Measurements from ENCODE around the gene SLC5A5.
"Not testable (repeated sequence)": the region's sequence is repeated elsewhere in the genome, so short reads cannot be mapped to it uniquely, and the experiment has no call there.

SLC5A5 gene

DNA sequence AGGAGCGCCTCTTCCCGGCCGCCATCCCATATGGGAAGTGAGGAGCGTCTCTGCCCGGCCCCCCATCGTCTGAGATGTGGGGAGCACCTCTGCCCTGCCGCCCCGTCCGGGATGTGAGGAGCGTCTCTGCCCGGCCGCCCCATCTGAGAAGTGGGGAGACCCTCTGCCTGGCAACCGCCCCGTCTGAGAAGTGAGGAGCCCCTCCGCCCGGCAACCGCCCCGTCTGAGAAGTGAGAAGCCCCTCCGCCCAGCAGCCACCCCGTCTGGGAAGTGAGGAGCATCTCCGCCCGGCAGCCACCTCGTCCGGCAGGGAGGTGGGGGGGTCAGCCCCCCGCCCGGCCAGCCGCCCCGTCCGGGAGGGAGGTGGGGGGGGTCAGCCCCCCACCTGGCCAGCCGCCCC, 46.4 kb downstream of the SLC5A5 start:
- H3K4me3 ChIP-seq (ENCODE audit: low read depth, low read length); H3K27me3 ChIP-seq (ENCODE audit: control insufficient read depth, insufficient read depth, low read length); H3K36me3 ChIP-seq (ENCODE audit: control insufficient read depth, insufficient read depth, low read length); H3K9me3 ChIP-seq (ENCODE audit: control insufficient read depth, insufficient read depth, low read length); H3K9ac ChIP-seq (ENCODE audit: low read depth, low read length); H3K4me1 ChIP-seq (ENCODE audit: control insufficient read depth, insufficient read depth, low read length): not testable (repeated sequence)

DNA sequence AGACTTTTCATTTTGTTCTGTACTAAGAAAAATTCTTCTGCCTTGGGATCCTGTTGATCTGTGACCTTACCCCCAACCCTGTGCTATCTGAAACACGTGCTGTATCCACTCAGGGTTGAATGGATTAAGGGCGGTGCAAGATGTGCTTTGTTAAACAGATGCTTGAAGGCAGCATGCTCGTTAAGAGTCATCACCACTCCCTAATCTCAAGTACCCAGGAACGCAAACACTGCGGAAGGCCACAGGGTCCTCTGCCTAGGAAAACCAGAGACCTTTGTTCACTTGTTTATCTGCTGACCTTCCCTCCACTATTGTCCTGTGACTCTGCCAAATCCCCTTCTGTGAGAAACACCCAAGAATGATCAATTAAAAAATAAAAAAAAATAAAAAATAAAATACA, 47.4 kb downstream of the SLC5A5 start:
- not testable (repeated sequence) for H3K27me3 ChIP-seq (ENCODE audit: control insufficient read depth, insufficient read depth, low read length); H3K9me3 ChIP-seq (ENCODE audit: control insufficient read depth, insufficient read depth, low read length); H3K4me3 ChIP-seq (ENCODE audit: low read depth, low read length); H3K36me3 ChIP-seq (ENCODE audit: control insufficient read depth, insufficient read depth, low read length); H3K4me1 ChIP-seq (ENCODE audit: control insufficient read depth, insufficient read depth, low read length); H3K9ac ChIP-seq (ENCODE audit: low read depth, low read length)

DNA sequence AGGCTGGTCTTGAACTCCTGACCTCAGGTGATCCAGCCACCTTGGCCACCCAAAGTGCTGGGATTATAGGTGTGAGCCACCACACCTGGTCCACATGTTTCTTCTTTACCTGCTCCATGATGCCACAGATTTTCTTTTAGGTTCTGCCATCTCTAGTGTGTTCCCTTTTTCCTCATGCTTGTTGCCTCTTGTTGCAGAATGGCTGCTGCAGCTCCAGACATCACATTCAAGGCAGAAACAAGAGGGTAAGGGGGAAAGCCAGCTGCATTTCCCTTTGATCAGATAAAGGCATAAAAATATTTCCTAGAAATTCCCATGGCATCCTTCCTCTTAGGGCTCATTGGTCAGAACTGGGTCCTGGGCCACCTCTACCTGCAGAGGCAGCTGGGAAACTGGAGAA, 48.8 kb downstream of the SLC5A5 start:
- Histone ChIP-seq H3K27me3 (ENCODE audit: control insufficient read depth, insufficient read depth, low read length) (no peaks in the 10 kb centered on the region), H3K4me1 (ENCODE audit: control insufficient read depth, insufficient read depth, low read length) (no peaks in the 10 kb centered on the region), H3K36me3 (ENCODE audit: control insufficient read depth, insufficient read depth, low read length) (no peaks in the 10 kb centered on the region), H3K4me3 (ENCODE audit: low read depth, low read length) (no peak overlapping the region), H3K9ac (ENCODE audit: low read depth, low read length) (no peak overlapping the region), H3K9me3 (ENCODE audit: control insufficient read depth, insufficient read depth, low read length) (peaks cover 3% of the 10 kb centered on the region)

DNA sequence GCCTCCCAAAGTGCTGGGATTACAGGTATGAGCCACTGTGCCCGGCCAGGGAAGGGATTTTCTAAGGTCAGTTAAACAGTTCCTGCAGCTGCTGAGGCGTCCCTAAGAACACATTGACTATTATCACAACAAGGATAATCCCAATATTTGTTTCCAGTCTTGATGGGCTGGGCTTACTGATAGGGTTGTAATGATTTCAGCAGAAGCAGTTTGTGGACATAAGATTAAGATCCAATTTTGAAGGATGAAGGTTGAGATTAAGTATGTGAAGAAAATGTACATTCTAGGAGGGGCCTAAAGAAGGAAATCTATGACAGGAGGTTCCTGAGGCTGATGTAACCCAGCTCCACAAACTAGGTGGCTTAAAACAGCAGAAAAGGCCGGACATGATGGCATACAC, 50.4 kb downstream of the SLC5A5 start:
- Histone ChIP-seq H3K27me3 (ENCODE audit: control insufficient read depth, insufficient read depth, low read length) (no peaks in the 10 kb centered on the region), H3K4me3 (ENCODE audit: low read depth, low read length) (no peak overlapping the region), H3K9me3 (ENCODE audit: control insufficient read depth, insufficient read depth, low read length) (no peaks in the 10 kb centered on the region), H3K9ac (ENCODE audit: low read depth, low read length) (no peak overlapping the region), H3K36me3 (ENCODE audit: control insufficient read depth, insufficient read depth, low read length) (no peaks in the 10 kb centered on the region), H3K4me1 (ENCODE audit: control insufficient read depth, insufficient read depth, low read length) (no peaks in the 10 kb centered on the region)

DNA sequence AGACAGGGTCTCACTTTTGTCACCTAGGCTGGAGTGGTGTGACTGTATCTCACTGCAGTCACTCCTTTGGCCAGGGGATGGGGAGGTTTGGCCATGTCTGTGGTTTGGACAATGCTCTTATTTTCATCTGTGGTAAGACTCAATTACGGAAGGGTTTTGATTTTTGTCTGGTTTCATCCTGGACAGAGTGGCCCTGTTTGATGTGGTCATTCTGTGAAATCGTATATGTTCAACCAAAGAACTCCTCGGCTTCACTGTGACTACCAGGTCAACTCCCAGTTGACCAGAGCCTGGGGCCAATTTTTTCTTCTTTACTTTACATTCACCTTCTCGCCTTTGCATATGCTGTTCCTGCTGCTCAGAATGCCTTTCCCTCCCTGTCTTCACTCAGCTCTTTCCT, 54.3 kb downstream of the SLC5A5 start:
- H3K27me3 ChIP-seq (ENCODE audit: control insufficient read depth, insufficient read depth, low read length), result no peaks in the 10 kb centered on the region
- H3K36me3 ChIP-seq (ENCODE audit: control insufficient read depth, insufficient read depth, low read length), result no peaks in the 10 kb centered on the region
- no peaks in the 10 kb centered on the region for H3K9me3 ChIP-seq (ENCODE audit: control insufficient read depth, insufficient read depth, low read length)
- no peaks in the 10 kb centered on the region for H3K4me1 ChIP-seq (ENCODE audit: control insufficient read depth, insufficient read depth, low read length)
- H3K9ac ChIP-seq (ENCODE audit: low read depth, low read length), result no peak overlapping the region
- no peak overlapping the region for H3K4me3 ChIP-seq (ENCODE audit: low read depth, low read length)

DNA sequence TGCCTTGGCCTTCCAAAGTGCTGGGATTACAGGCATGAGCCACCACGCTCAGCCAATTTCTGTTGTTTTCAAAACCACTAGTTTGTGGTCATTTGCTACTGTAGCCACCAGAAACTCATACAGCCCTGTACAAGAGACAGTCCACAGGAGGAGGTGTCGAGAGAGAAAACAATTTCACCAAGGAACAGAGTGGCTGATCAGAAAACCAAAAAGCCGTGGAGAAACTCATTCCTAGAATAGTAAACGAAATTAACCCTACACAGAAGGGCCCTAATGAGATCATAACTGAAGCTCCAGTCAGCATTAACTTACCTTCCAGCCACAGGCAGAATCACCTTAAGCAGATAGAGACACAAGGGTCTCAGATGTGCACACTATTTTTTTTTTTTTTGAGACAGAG, 57.3 kb downstream of the SLC5A5 start:
- H3K4me1 ChIP-seq (ENCODE audit: control insufficient read depth, insufficient read depth, low read length), result no peaks in the 10 kb centered on the region
- no peak overlapping the region for H3K9ac ChIP-seq (ENCODE audit: low read depth, low read length)
- H3K4me3 ChIP-seq (ENCODE audit: low read depth, low read length), result no peak overlapping the region
- no peaks in the 10 kb centered on the region for H3K9me3 ChIP-seq (ENCODE audit: control insufficient read depth, insufficient read depth, low read length)
- H3K36me3 ChIP-seq (ENCODE audit: control insufficient read depth, insufficient read depth, low read length), result no peaks in the 10 kb centered on the region
- H3K27me3 ChIP-seq (ENCODE audit: control insufficient read depth, insufficient read depth, low read length), result no peaks in the 10 kb centered on the region

DNA sequence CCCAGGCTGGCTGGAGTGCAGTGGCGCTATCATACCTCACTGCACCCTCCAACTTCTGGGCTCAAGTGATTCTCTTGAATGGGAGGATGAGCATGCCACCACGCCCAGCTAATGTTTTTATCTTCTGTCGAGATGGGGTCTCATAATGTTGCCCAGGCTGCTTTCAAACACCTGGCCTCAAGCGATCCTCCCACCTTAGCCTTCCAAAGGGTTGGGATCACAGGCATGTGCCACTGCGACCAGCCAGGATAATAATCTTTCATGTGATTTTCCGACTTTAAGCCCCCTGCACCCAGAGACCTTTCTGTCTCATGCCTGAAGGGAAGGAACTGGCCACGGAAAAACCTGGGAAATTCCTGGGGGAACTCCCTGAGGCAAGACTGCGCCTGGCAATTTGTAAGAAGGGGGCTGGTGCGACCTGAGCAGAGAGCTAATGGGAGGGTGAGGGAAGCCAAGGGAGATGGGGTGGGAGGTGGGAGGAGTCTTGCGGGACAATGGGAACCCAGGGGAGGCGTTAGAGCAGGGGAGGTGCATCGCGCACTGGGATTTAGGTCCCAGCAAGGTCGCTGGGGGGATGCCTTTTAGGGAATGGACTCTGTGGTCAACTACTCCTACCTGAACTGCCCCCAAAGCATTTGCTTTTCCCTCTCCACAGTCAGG, 59.9 kb downstream of the SLC5A5 start:
- Histone ChIP-seq H3K4me3 (ENCODE audit: low read depth, low read length) (peak overlapping the region; percentile 70), H3K36me3 (ENCODE audit: control insufficient read depth, insufficient read depth, low read length) (peaks cover 3% of the 10 kb centered on the region), H3K9ac (ENCODE audit: low read depth, low read length) (peak overlapping the region; percentile 88), H3K9me3 (ENCODE audit: control insufficient read depth, insufficient read depth, low read length) (no peaks in the 10 kb centered on the region), H3K27me3 (ENCODE audit: control insufficient read depth, insufficient read depth, low read length) (no peaks in the 10 kb centered on the region), H3K4me1 (ENCODE audit: control insufficient read depth, insufficient read depth, low read length) (no peaks in the 10 kb centered on the region)

DNA sequence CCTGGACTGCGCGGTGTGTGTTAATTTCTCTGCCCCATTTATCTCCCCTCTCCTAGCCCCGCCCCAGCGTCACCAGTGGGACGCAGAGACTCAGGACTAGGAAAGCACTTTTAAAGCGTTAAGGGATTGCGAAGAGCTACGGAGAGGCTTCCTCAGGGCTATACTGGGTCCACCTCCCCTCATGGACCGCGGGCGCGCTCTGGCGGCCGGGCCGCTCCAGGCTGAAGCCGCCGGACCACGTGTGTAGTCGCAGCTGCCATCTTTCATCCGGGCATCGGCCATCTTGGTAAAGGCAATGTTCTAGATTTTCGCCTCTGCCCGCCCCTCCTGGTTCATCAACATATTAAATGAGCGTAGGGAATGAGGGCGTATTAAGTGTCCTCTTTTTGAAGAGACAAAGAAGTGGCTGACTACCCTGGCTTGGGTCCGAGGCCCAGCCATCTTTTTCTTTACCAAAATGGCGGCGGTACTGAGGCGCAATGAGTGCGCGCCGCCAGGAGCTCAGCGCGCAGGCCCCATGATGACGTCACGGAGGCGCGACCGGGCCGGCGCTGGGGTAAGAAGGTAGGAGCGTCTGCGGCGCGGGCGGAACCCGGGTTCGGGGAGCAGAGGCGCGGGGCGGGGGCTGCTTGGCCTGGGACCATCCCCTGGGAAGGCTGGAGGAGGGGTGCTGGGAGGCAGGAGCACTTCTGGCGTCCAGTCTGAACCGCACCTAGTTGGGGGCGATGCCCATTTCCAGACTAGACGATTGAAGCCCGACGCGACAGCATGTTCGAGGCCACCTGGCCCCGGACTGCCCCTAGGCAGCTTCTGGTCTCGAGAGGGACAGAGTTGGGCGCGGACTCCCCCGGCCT, 61.0 kb downstream of the SLC5A5 start, which contains the start of gene CCDC124:
CCDC124 (plus strand) TSS at position 531 of the 854 bp plus-strand sequence. CDS start 3,406 bp downstream, outside the sequence.
- H3K9ac ChIP-seq (ENCODE audit: low read depth, low read length), result peak within 1 kb of the TSS; percentile 88
- no peaks in the 10 kb centered on the region for H3K9me3 ChIP-seq (ENCODE audit: control insufficient read depth, insufficient read depth, low read length)
- no peaks in the 10 kb centered on the region for H3K27me3 ChIP-seq (ENCODE audit: control insufficient read depth, insufficient read depth, low read length)
- peak within 1 kb of the TSS; percentile 70 for H3K4me3 ChIP-seq (ENCODE audit: low read depth, low read length)
- no peaks in the 10 kb centered on the region for H3K4me1 ChIP-seq (ENCODE audit: control insufficient read depth, insufficient read depth, low read length)
- peaks cover 3% of the 10 kb centered on the region for H3K36me3 ChIP-seq (ENCODE audit: control insufficient read depth, insufficient read depth, low read length)

DNA sequence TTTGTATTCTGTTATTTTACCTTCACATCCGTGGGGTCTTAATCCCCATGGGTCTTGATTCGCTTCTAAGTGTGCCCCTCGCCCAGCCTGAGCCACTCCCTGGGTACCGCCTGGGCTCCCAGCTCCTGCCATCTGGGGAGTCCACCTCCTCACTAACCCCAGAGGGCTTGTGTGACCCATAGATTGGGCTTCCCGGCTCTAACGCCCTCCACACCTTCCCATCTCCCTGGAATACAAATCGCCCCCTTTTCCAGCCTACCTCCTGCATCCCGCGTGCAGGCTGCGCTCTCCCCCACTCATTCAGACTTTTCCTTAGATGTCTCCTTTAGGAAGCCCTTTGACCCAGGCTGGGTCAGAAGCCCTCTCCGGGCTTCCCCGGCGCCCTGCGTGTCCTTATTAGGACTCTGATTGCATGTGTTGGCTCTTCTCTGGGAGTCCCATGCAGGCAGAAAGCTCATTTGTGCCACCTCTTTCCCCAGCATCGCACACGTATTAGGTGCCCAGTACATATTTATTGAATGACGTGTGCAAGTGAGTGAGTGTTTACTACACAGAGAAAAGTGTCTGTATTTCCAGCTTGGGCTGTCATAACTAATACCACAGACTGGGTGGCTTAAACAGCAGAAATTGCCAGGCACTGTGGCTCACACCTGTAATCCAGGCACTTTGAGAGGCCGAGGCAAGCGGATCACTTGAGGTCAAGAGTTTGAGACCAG, 61.8 kb downstream of the SLC5A5 start:
- Histone ChIP-seq H3K4me3 (ENCODE audit: low read depth, low read length) (peak overlapping the region; percentile 70), H3K27me3 (ENCODE audit: control insufficient read depth, insufficient read depth, low read length) (no peaks in the 10 kb centered on the region), H3K36me3 (ENCODE audit: control insufficient read depth, insufficient read depth, low read length) (peaks cover 6% of the 10 kb centered on the region), H3K4me1 (ENCODE audit: control insufficient read depth, insufficient read depth, low read length) (no peaks in the 10 kb centered on the region), H3K9ac (ENCODE audit: low read depth, low read length) (peak overlapping the region; percentile 77), H3K9me3 (ENCODE audit: control insufficient read depth, insufficient read depth, low read length) (no peaks in the 10 kb centered on the region)

DNA sequence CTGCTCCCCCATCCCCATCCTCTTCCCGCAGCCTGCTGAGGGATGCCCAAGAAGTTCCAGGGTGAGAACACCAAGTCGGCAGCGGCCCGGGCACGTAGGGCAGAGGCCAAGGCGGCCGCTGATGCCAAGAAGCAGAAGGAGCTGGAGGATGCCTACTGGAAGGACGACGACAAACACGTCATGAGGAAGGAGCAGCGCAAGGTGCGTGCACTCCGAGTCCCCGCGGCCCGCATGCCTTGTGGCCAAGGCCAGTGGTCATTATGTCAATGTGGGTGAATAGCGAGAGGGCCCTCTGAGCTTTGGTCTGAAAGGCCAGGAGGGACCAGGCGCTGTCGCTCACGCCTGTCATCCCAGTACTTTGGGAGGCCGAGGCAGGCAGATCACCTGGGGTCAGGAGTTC, 64.6 kb downstream of the SLC5A5 start:
- Histone ChIP-seq H3K9me3 (ENCODE audit: control insufficient read depth, insufficient read depth, low read length) (no peaks in the 10 kb centered on the region), H3K9ac (ENCODE audit: low read depth, low read length) (no peak overlapping the region), H3K4me3 (ENCODE audit: low read depth, low read length) (no peak overlapping the region), H3K4me1 (ENCODE audit: control insufficient read depth, insufficient read depth, low read length) (no peaks in the 10 kb centered on the region), H3K36me3 (ENCODE audit: control insufficient read depth, insufficient read depth, low read length) (peaks cover 6% of the 10 kb centered on the region), H3K27me3 (ENCODE audit: control insufficient read depth, insufficient read depth, low read length) (no peaks in the 10 kb centered on the region)

DNA sequence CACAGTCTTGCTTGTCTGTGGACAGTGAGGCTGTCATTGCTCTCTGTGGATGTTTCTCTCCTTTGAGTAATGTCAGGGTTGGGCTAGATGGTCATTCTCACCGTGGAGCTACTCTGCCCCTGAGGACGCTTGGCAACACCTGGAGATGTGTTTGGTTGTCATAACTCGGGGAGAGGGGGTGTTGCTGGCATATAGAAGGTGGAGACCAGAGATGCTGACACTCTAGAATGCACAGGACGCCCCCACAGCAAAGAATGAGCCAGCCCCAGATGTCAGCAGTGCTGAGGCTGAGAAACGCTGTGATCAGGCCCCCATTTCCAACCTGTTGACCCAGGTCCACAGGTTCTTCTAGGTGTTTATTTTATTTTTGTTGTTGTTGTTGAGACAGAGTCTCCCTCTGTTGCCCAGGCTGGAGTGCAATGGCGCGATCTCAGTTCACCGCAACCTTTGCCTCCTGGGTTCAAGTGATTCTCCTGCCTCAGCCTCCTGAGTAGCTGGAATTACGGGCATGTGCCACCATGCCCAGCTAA, 65.7 kb downstream of the SLC5A5 start:
- Histone ChIP-seq H3K36me3 (ENCODE audit: control insufficient read depth, insufficient read depth, low read length) (peaks cover 6% of the 10 kb centered on the region), H3K9me3 (ENCODE audit: control insufficient read depth, insufficient read depth, low read length) (no peaks in the 10 kb centered on the region), H3K4me3 (ENCODE audit: low read depth, low read length) (no peak overlapping the region), H3K9ac (ENCODE audit: low read depth, low read length) (no peak overlapping the region), H3K27me3 (ENCODE audit: control insufficient read depth, insufficient read depth, low read length) (no peaks in the 10 kb centered on the region), H3K4me1 (ENCODE audit: control insufficient read depth, insufficient read depth, low read length) (peaks cover 6% of the 10 kb centered on the region)
